Gastroesophageal sphincter (tissue), 4 donors: ENCODE measurements around the gene EIF4EBP3. TPM values are rescaled to one million over a fixed set of nuclear protein-coding genes. Genes with fewer than 3 reads are reported as not detected.
A peak's percentile ranks its signal among the peaks of the same experiment; 100 is the strongest.

Source experiments
- ATAC-seq: fragments of 150-250 bp; one replicate; pipeline ENCODE4 v1.9.1; 2016; ENCODE audit warnings: mild to moderate bottlenecking, moderate library complexity
- H3K27ac ChIP-seq, 4 donors: fragments of 200-600 bp; sonication (generic) in 3 of 4; 1 replicate in 3 of 4; 2 replicates in 1 of 4; pipeline ENCODE4 v1.5.1; 2016 to 2019
- H3K27me3 ChIP-seq: fragments of 200-600 bp; sonication (generic); one replicate; pipeline ENCODE4 v1.5.1; 2019
- H3K36me3 ChIP-seq, 2 donors: fragments of 200-600 bp; sonication (generic); one replicate each; pipeline ENCODE4 v1.5.1; 2019; ENCODE audit warnings: control low read depth in 1 of 2
- H3K4me1 ChIP-seq, 3 donors: fragments of 200-600 bp; sonication (generic); 1 replicate in 2 of 3; 2 replicates in 1 of 3; pipeline ENCODE4 v1.5.1; 2016 to 2019; ENCODE audit warnings: control low read depth in 2 of 3
- H3K4me3 ChIP-seq, 2 donors: fragments of 200-600 bp; sonication (generic); one replicate each; pipeline ENCODE4 v1.5.1; 2019; ENCODE audit warnings: mild to moderate bottlenecking in 1 of 2, moderate library complexity in 1 of 2
- H3K9me3 ChIP-seq, 3 donors: fragments of 200-600 bp; sonication (generic); one replicate each; pipeline ENCODE4 v1.5.1; 2017 to 2019; ENCODE audit warnings: control low read depth in 2 of 3
- CTCF ChIP-seq, 4 experiments: fragments of 200-600 bp in 2 of 4; fragments of 450-650 bp in 2 of 4; sonication (generic) in 1 of 4; IDR thresholded peaks; one replicate each; pipeline ENCODE4 v1.5.1; 2017 to 2019; ENCODE audit warnings: antibody characterized with exemption in 4 of 4, mild to moderate bottlenecking in 2 of 4, moderate library complexity in 2 of 4
- EP300 ChIP-seq: sonication (generic); formaldehyde crosslinking; IDR thresholded peaks from one replicate; pipeline ENCODE4 v1.6.1; 2017; ENCODE audit warnings: antibody characterized with exemption, mild to moderate bottlenecking
- POLR2A ChIP-seq, 2 donors: fragments of 450-650 bp; IDR thresholded peaks; one replicate each; pipeline ENCODE4 v1.6.1; 2017; ENCODE audit warnings: antibody characterized with exemption in 2 of 2, mild to moderate bottlenecking in 2 of 2, moderate library complexity in 1 of 2
- POLR2AphosphoS5 ChIP-seq: sonication (generic); formaldehyde crosslinking; IDR thresholded peaks from one replicate; pipeline ENCODE4 v1.6.1; 2017; ENCODE audit warnings: antibody characterized with exemption
- WGBS, 2 donors: methylation state at CpG; one replicate each; pipeline ENCODE4 v1.1.5; 2018; ENCODE audit warnings: low coverage in 1 of 2; 5-methylcytosine and 5-hydroxymethylcytosine counted together
- total RNA-seq, 4 donors: library from RNA; depleted of rRNA; stranded (reverse); fragments of >200 nt; gene quantifications; one replicate each; pipeline ENCODE4 v1.1.0, GENCODE V29; 2016

Gene EIF4EBP3
- total RNA-seq, 4 donors from 2014 or later, result 1.8 to 21.5 (median 11.2) TPM

- Histone ChIP-seq H3K27ac (peak overlapping the region in 2 of 4 donors; percentile 90 to 91), H3K4me1 (peaks cover 8 to 60% (median 20%) of the 10 kb centered on the region in 3 donors), H3K27me3 (no peaks in the 10 kb centered on the region), H3K4me3 (no peak overlapping the region), H3K36me3 (peaks cover 0 to 25% of the 10 kb centered on the region in 2 donors), H3K9me3 (no peaks in the 10 kb centered on the region)
- WGBS, 2 donors, result 88 to 90% methylated on average over 4 to 5 of the region's 9 CpGs
- ATAC-seq, result no peak
- TF ChIP-seq POLR2AphosphoS5 (no peak), CTCF (IDR thresholded peaks at IDR 0.05) (no peak), POLR2A (IDR thresholded peaks at IDR 0.05) (no peak), EP300 (no peak)
Observed at GRCh38 chr5:140558542-140558941, 11.1 kb downstream of the EIF4EBP3 start.

- Histone ChIP-seq H3K27ac (no peak overlapping the region), H3K27me3 (no peaks in the 10 kb centered on the region), H3K36me3 (peaks cover 0 to 25% of the 10 kb centered on the region in 2 donors), H3K9me3 (no peaks in the 10 kb centered on the region), H3K4me3 (no peak overlapping the region), H3K4me1 (peaks cover 8 to 56% (median 22%) of the 10 kb centered on the region in 3 donors)
- 86% methylated on average over 5 of the region's 10 CpGs; no CpG with 5 or more reads in 1 of the 2 donors for WGBS, 2 donors
- TF ChIP-seq POLR2A (IDR thresholded peaks at IDR 0.05) (no peak), POLR2AphosphoS5 (no peak), CTCF (IDR thresholded peaks at IDR 0.05) (no peak), EP300 (no peak)
- no peak for ATAC-seq
Observed at GRCh38 chr5:140560227-140560626, 12.8 kb downstream of the EIF4EBP3 start.

GRCh38 chr5:140561753-140562523 lies 14.5 kb downstream of the EIF4EBP3 start:
- 93% methylated on average over 2 of the region's 10 CpGs; no CpG with 5 or more reads in 1 of the 2 donors for WGBS, 2 donors
- no peak for ATAC-seq
- Histone ChIP-seq H3K36me3 (peaks cover 0 to 36% of the 10 kb centered on the region in 2 donors), H3K27ac (no peak overlapping the region), H3K9me3 (no peaks in the 10 kb centered on the region), H3K27me3 (no peaks in the 10 kb centered on the region), H3K4me3 (no peak overlapping the region), H3K4me1 (peaks cover 0 to 56% (median 25%) of the 10 kb centered on the region in 3 donors)
- TF ChIP-seq CTCF (IDR thresholded peaks at IDR 0.05), result no peak
- no peak for TF ChIP-seq EP300
- TF ChIP-seq POLR2AphosphoS5, result no peak
- TF ChIP-seq POLR2A (IDR thresholded peaks at IDR 0.05), result no peak

GRCh38 chr5:140563596-140563995 lies 16.1 kb downstream of the EIF4EBP3 start:
- peak overlapping the region; percentile 57 to 72 for H3K4me3 ChIP-seq
- WGBS, 2 donors, result 56 to 61% methylated on average over 5 to 6 of the region's 8 CpGs
- ATAC-seq, result no peak
- no peaks in the 10 kb centered on the region for H3K27me3 ChIP-seq
- H3K36me3 ChIP-seq, result peaks cover 0 to 53% of the 10 kb centered on the region in 2 donors
- peak overlapping the region; percentile 80 to 95 (median 89) for H3K27ac ChIP-seq
- peaks cover 0 to 65% (median 31%) of the 10 kb centered on the region in 3 donors for H3K4me1 ChIP-seq
- TF ChIP-seq EP300 (no peak), POLR2AphosphoS5 (no peak), POLR2A (IDR thresholded peaks at IDR 0.05) (no peak), CTCF (IDR thresholded peaks at IDR 0.05) (no peak)
- H3K9me3 ChIP-seq, result no peaks in the 10 kb centered on the region
